Sigmoid colon (tissue), 7 donors: ENCODE measurements around the gene CAD. TPM values are rescaled to one million over a fixed set of nuclear protein-coding genes. Genes with fewer than 3 reads are reported as not detected.

Experiments
- DNase-seq: peaks from one replicate; pipeline ENCODE4 v3.0.0-alpha.2; 2019
- H3K27ac ChIP-seq, 4 donors: fragments of 200-600 bp; sonication (generic); one replicate each; pipeline ENCODE4 v1.5.1; 2016 to 2019; ENCODE audit warnings: mild to moderate bottlenecking in 1 of 4
- H3K27me3 ChIP-seq, 3 donors: fragments of 200-600 bp; sonication (generic); one replicate each; pipeline ENCODE4 v1.5.1; 2019; ENCODE audit warnings: mild to moderate bottlenecking in 1 of 3
- H3K36me3 ChIP-seq, 4 donors: fragments of 200-600 bp; sonication (generic); one replicate each; pipeline ENCODE4 v1.5.1; 2016 to 2019
- H3K4me1 ChIP-seq, 4 donors: fragments of 200-600 bp; sonication (generic); one replicate each; pipeline ENCODE4 v1.5.1; 2017 to 2019
- H3K4me3 ChIP-seq, 4 donors: fragments of 200-600 bp; sonication (generic); one replicate each; pipeline ENCODE4 v1.5.1; 2017 to 2019; ENCODE audit warnings: mild to moderate bottlenecking in 2 of 4, moderate library complexity in 1 of 4
- H3K9me3 ChIP-seq, 4 donors: fragments of 200-600 bp in 3 of 4; sonication (generic) in 3 of 4; one replicate each; pipeline versions ENCODE4 v1.5.1 to v1.6.1; 2013 to 2019
- CTCF ChIP-seq, 4 experiments: fragments of 450-650 bp in 3 of 4; fragments of 200-600 bp in 1 of 4; IDR thresholded peaks; one replicate each; pipeline ENCODE4 v1.5.1; 2016 to 2019; ENCODE audit warnings: antibody characterized with exemption in 4 of 4, mild to moderate bottlenecking in 3 of 4, moderate library complexity in 2 of 4
- EP300 ChIP-seq, 4 donors: sonication (generic); formaldehyde crosslinking; IDR thresholded peaks; one replicate each; pipeline ENCODE4 v1.6.1; 2017; ENCODE audit warnings: antibody characterized with exemption in 4 of 4
- POLR2A ChIP-seq, 2 donors: fragments of 450-650 bp; IDR thresholded peaks; one replicate each; pipeline ENCODE4 v1.6.1; 2016; ENCODE audit warnings: antibody characterized with exemption in 2 of 2, mild to moderate bottlenecking in 2 of 2, moderate library complexity in 2 of 2
- POLR2AphosphoS5 ChIP-seq, 4 donors: sonication (generic); formaldehyde crosslinking; IDR thresholded peaks; one replicate each; pipeline ENCODE4 v1.6.1; 2017; ENCODE audit warnings: antibody characterized with exemption in 4 of 4
- WGBS, 2 donors: extraction: QIAGEN DNeasy Blood & Tissue Kit; methylation state at CpG; one replicate each; pipeline ENCODE4 v1.1.7; 2013; 5-methylcytosine and 5-hydroxymethylcytosine counted together
- intact Hi-C: fragments of 100-400 bp; cut with DNase I; formaldehyde crosslinking; loops from one replicate; pipeline ENCODE4 v1.15.1; 2023
- polyA plus RNA-seq, 3 donors: library from polyadenylated mRNA; stranded (reverse); fragments of 200-250 nt; gene quantifications; one replicate each; pipeline ENCODE4 v1.2.3, GENCODE V29; 2013
- total RNA-seq, 4 donors: library from RNA; depleted of rRNA; stranded (reverse); fragments of >200 nt; gene quantifications; one replicate each; pipeline ENCODE4 v1.1.0, GENCODE V29; 2016
- donor health status: healthy with polysubstance abuse.
- donor health status: Bipolar disorder and iron deficiency.
- donor health status: healthy.

The CAD gene
- total and polyA plus RNA-seq, 7 donors, result 1.8 to 27.4 (median 12.8) TPM

- Histone ChIP-seq H3K4me1 (no peaks in the 10 kb centered on the region), H3K36me3 (no peaks in the 10 kb centered on the region), H3K27me3 (peaks cover 0 to 29% (median 4%) of the 10 kb centered on the region in 3 donors), H3K4me3 (no peak overlapping the region), H3K27ac (no peak overlapping the region), H3K9me3 (no peaks in the 10 kb centered on the region)
- DNase-seq, result no peak
- 28 to 71% methylated on average over 5 of the region's 5 CpGs for WGBS, 2 donors
- intact Hi-C loops, result loop anchor here (5.0 kb wide), 1 partner anchor 321 kb away; no protein-coding TSS in a partner anchor
- no peak for TF ChIP-seq POLR2A (IDR thresholded peaks at IDR 0.05)
- no peak for TF ChIP-seq POLR2AphosphoS5 (IDR thresholded peaks at IDR 0.05)
- TF ChIP-seq EP300 (IDR thresholded peaks at IDR 0.05), result no peak
- TF ChIP-seq CTCF (IDR thresholded peaks at IDR 0.05), result no peak
Measured at GRCh38 chr2:27282892-27283291, 65.7 kb downstream of the CAD start.

GRCh38 chr2:27284996-27285395 lies 67.8 kb downstream of the CAD start:
- Histone ChIP-seq H3K27me3 (peaks cover 0 to 23% (median 4%) of the 10 kb centered on the region in 3 donors), H3K36me3 (no peaks in the 10 kb centered on the region), H3K27ac (no peak overlapping the region), H3K4me3 (no peak overlapping the region), H3K9me3 (no peaks in the 10 kb centered on the region), H3K4me1 (peaks cover 0 to 3% (median 0%) of the 10 kb centered on the region in 4 donors)
- TF ChIP-seq CTCF (IDR thresholded peaks at IDR 0.05), result no peak
- intact Hi-C loops, result loop anchor here (5.0 kb wide), 1 partner anchor 323 kb away; no protein-coding TSS in a partner anchor
- no peak for DNase-seq
- 92 to 94% methylated on average over 1 of the region's 1 CpG for whole genome bisulfite sequencing, 2 donors

GRCh38 chr2:27285481-27285880 lies 68.3 kb downstream of the CAD start:
- TF ChIP-seq CTCF (IDR thresholded peaks at IDR 0.05), result no peak
- no peak for TF ChIP-seq POLR2AphosphoS5 (IDR thresholded peaks at IDR 0.05)
- Histone ChIP-seq H3K27ac (no peak overlapping the region), H3K36me3 (no peaks in the 10 kb centered on the region), H3K4me1 (peaks cover 0 to 3% (median 0%) of the 10 kb centered on the region in 4 donors), H3K4me3 (no peak overlapping the region), H3K9me3 (no peaks in the 10 kb centered on the region), H3K27me3 (peaks cover 0 to 23% (median 4%) of the 10 kb centered on the region in 3 donors)
- WGBS, 2 donors, result 67 to 87% methylated on average over 6 of the region's 6 CpGs
- intact Hi-C loops, result no loop called here
- DNase-seq, result no peak

- Histone ChIP-seq H3K27me3 (peaks cover 0 to 14% (median 0%) of the 10 kb centered on the region in 3 donors), H3K27ac (no peak overlapping the region), H3K4me1 (peaks cover 0 to 3% (median 0%) of the 10 kb centered on the region in 4 donors), H3K9me3 (no peaks in the 10 kb centered on the region), H3K36me3 (no peaks in the 10 kb centered on the region), H3K4me3 (no peak overlapping the region)
- TF ChIP-seq POLR2AphosphoS5 (IDR thresholded peaks at IDR 0.05), result no peak
- TF ChIP-seq POLR2A (IDR thresholded peaks at IDR 0.05), result no peak
- no peak for TF ChIP-seq CTCF (IDR thresholded peaks at IDR 0.05)
- no peak for TF ChIP-seq EP300 (IDR thresholded peaks at IDR 0.05)
- intact Hi-C loops, result no loop called here
- no peak for DNase-seq
- 43 to 53% methylated on average over 3 of the region's 3 CpGs for WGBS, 2 donors
Measured at GRCh38 chr2:27288610-27289009, 71.4 kb downstream of the CAD start.

GRCh38 chr2:27290549-27290948 lies 73.4 kb downstream of the CAD start:
- H3K4me1 ChIP-seq, result peaks cover 0 to 3% (median 0%) of the 10 kb centered on the region in 4 donors
- peaks cover 0 to 15% (median 0%) of the 10 kb centered on the region in 3 donors for H3K27me3 ChIP-seq
- intact Hi-C loops, result no loop called here
- no peak for TF ChIP-seq POLR2A (IDR thresholded peaks at IDR 0.05)
- TF ChIP-seq POLR2AphosphoS5 (IDR thresholded peaks at IDR 0.05), result no peak
- TF ChIP-seq CTCF (IDR thresholded peaks at IDR 0.05), result no peak
- TF ChIP-seq EP300 (IDR thresholded peaks at IDR 0.05), result no peak
- no peak overlapping the region for H3K27ac ChIP-seq
- no peak for DNase-seq
- no peaks in the 10 kb centered on the region for H3K9me3 ChIP-seq
- H3K4me3 ChIP-seq, result no peak overlapping the region
- H3K36me3 ChIP-seq, result no peaks in the 10 kb centered on the region
- 62 to 89% methylated on average over 5 of the region's 5 CpGs for WGBS, 2 donors
